ENCODE data around the gene SPTLC1. TPM values are rescaled to one million over a fixed set of nuclear protein-coding genes. Genes with fewer than 3 reads are reported as not detected.

The SPTLC1 gene
- total and polyA plus RNA-seq, 2 donors (not counting 1 experiment from before 2014, with no cell fraction given), result 26.6 to 53.5 TPM

DNA sequence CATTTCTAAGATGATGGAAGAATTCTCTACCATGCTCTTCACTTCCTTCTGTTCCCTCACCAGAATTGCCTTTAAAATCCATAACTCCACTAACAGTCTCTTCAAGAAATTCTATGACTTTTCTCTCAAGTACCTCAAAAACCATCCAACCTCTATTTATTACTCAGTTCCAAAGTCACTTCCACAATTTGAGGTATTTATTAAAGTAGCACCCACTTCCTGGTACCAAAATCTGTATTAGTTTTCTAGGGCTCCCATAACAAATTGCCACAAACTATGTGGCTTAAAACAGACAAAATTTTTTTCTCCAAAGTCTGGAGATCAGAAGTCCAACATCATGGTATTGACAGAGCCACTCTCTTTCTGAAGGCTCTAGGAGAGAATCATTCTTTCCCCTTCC is 4.9 kb upstream of the SPTLC1 start:
- Mint-ChIP-seq H3K4me1 (peaks cover 8% of the 10 kb centered on the region), H3K27me3 (peaks cover 12% of the 10 kb centered on the region), H3K27ac (no peak overlapping the region), H3K4me3 (no peak overlapping the region), H3K9me3 (ENCODE audit: insufficient read depth) (no peaks in the 10 kb centered on the region)
- no peak overlapping the region for H3K4me2 ChIP-seq (replicated peaks; ENCODE audit: low read depth, low read length, poor library complexity, severe bottlenecking)
- no peak for TF ChIP-seq EZH2 (IDR thresholded peaks at IDR 0.05; ENCODE audit: borderline replicate concordance, insufficient read depth, low read depth, low read length, poor library complexity, severe bottlenecking)
- TF ChIP-seq, protein P1, sequence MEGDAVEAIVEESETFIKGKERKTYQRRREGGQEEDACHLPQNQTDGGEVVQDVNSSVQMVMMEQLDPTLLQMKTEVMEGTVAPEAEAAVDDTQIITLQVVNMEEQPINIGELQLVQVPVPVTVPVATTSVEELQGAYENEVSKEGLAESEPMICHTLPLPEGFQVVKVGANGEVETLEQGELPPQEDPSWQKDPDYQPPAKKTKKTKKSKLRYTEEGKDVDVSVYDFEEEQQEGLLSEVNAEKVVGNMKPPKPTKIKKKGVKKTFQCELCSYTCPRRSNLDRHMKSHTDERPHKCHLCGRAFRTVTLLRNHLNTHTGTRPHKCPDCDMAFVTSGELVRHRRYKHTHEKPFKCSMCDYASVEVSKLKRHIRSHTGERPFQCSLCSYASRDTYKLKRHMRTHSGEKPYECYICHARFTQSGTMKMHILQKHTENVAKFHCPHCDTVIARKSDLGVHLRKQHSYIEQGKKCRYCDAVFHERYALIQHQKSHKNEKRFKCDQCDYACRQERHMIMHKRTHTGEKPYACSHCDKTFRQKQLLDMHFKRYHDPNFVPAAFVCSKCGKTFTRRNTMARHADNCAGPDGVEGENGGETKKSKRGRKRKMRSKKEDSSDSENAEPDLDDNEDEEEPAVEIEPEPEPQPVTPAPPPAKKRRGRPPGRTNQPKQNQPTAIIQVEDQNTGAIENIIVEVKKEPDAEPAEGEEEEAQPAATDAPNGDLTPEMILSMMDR (IDR thresholded peaks at IDR 0.05), result no peak
- H3K9me3 ChIP-seq (ENCODE audit: control extremely low read depth in 1 of 3, control insufficient read depth in 2 of 3, insufficient read depth in 1 of 3, low read length in 2 of 3), result no peaks in the 10 kb centered on the region
- H3K27ac ChIP-seq (ENCODE audit: low read length in 2 of 2), result no peak overlapping the region
- ChIA-PET POLR2A (no interaction called here), CTCF (interaction anchor here (0.9 kb wide), 1 partner anchor 18 kb away, joined by 3 read pairs; no protein-coding TSS in a partner anchor)
- H3K36me3 ChIP-seq (replicated peaks in 1 of 2; ENCODE audit: control extremely low read depth in 1 of 2, control insufficient read depth in 1 of 2, extremely low read depth in 1 of 2, insufficient read depth in 2 of 2, low read length in 1 of 2), result no peaks in the 10 kb centered on the region
- peaks cover 7% of the 10 kb centered on the region for H3K79me2 ChIP-seq (ENCODE audit: control insufficient read depth, insufficient read depth, low read length)
- H3K4me1 ChIP-seq (ENCODE audit: control insufficient read depth in 2 of 2, insufficient read depth in 2 of 2, low read length in 2 of 2), result peaks cover 3 to 5% of the 10 kb centered on the region in 2 donors
- ATAC-seq (ENCODE audit: low read depth) (no peak), DNase-seq (no peak)
- intact Hi-C loops (cut with micrococcal nuclease), result no loop called here
- no peak overlapping the region for H2AFZ ChIP-seq (ENCODE audit: insufficient read depth, low read depth, low read length, poor library complexity, severe bottlenecking)
- H3K4me3 ChIP-seq (ENCODE audit: control extremely low read depth in 1 of 5, extremely low read depth in 1 of 5, insufficient read depth in 1 of 5, low read depth in 2 of 5, low read length in 4 of 5), result no peak overlapping the region
- peaks cover 0 to 4% (median 0%) of the 10 kb centered on the region in 4 experiments for H3K27me3 ChIP-seq (replicated peaks in 1 of 4; ENCODE audit: control extremely low read depth in 1 of 4, control insufficient read depth in 3 of 4, insufficient read depth in 4 of 4, low read length in 3 of 4)
- H3K9ac ChIP-seq (ENCODE audit: low read length), result no peak overlapping the region
- no peaks in the 10 kb centered on the region for H4K20me1 ChIP-seq (ENCODE audit: control insufficient read depth, insufficient read depth, low read length, poor library complexity, severe bottlenecking)

DNA sequence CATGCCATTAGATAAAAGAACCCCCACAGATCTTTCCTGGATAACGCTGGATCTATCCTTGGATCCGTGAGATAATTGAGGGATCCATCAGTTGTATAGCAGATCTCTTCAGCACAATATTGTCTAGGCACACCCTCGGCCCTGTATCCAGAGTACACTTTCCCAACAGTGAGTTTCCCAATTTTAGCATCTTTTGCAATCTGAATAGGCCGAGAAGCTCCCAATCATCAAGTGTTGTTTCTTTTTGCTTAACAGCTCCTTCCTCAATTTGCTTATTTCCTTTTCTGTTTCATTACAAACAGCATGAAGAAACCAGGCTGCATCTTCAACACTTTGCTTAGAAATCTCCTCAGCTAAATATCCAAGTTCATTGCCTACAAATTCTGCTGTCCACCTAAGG is 4.4 kb upstream of the SPTLC1 start:
- no peak overlapping the region for H3K9ac ChIP-seq (ENCODE audit: low read length)
- ATAC-seq (ENCODE audit: low read depth), result no peak
- CTCF ChIA-PET, result no interaction called here

More for the DNA sequence above, 4.4 kb upstream of the SPTLC1 start:
- no peaks in the 10 kb centered on the region for H3K9me3 Mint-ChIP-seq (ENCODE audit: insufficient read depth)
- TF ChIP-seq EZH2 (IDR thresholded peaks at IDR 0.05; ENCODE audit: borderline replicate concordance, insufficient read depth, low read depth, low read length, poor library complexity, severe bottlenecking), result no peak
- TF ChIP-seq, protein P1 (IDR thresholded peaks at IDR 0.05), result no peak
- H3K4me1 Mint-ChIP-seq, result peaks cover 10% of the 10 kb centered on the region
- H3K79me2 ChIP-seq (ENCODE audit: control insufficient read depth, insufficient read depth, low read length), result peaks cover 13% of the 10 kb centered on the region
- no peaks in the 10 kb centered on the region for H3K9me3 ChIP-seq (ENCODE audit: control extremely low read depth in 1 of 3, control insufficient read depth in 2 of 3, insufficient read depth in 1 of 3, low read length in 2 of 3)
- H3K4me3 ChIP-seq (ENCODE audit: control extremely low read depth in 1 of 5, extremely low read depth in 1 of 5, insufficient read depth in 1 of 5, low read depth in 2 of 5, low read length in 4 of 5), result peak overlapping the region in 1 of 5 experiments; percentile 9
- H3K27me3 Mint-ChIP-seq, result peaks cover 12% of the 10 kb centered on the region
- intact Hi-C loops (cut with micrococcal nuclease), result loop anchor here (5.0 to 10.0 kb wide), 3 partner anchors 975 to 1445 kb away; partner anchors contain the start of genes CARD19, FAM120A and FAM120AOS
- H3K4me1 ChIP-seq (ENCODE audit: control insufficient read depth in 2 of 2, insufficient read depth in 2 of 2, low read length in 2 of 2), result peaks cover 4 to 5% of the 10 kb centered on the region in 2 donors
- no peaks in the 10 kb centered on the region for H3K36me3 ChIP-seq (replicated peaks in 1 of 2; ENCODE audit: control extremely low read depth in 1 of 2, control insufficient read depth in 1 of 2, extremely low read depth in 1 of 2, insufficient read depth in 2 of 2, low read length in 1 of 2)
- no peak for DNase-seq
- peaks cover 0 to 4% (median 0%) of the 10 kb centered on the region in 4 experiments for H3K27me3 ChIP-seq (replicated peaks in 1 of 4; ENCODE audit: control extremely low read depth in 1 of 4, control insufficient read depth in 3 of 4, insufficient read depth in 4 of 4, low read length in 3 of 4)
- H3K27ac ChIP-seq (ENCODE audit: low read length in 2 of 2), result no peak overlapping the region
- H3K27ac Mint-ChIP-seq, result no peak overlapping the region
- no peak overlapping the region for H3K4me2 ChIP-seq (replicated peaks; ENCODE audit: low read depth, low read length, poor library complexity, severe bottlenecking)
- POLR2A ChIA-PET, result no interaction called here
- H2AFZ ChIP-seq (ENCODE audit: insufficient read depth, low read depth, low read length, poor library complexity, severe bottlenecking), result no peak overlapping the region
- H4K20me1 ChIP-seq (ENCODE audit: control insufficient read depth, insufficient read depth, low read length, poor library complexity, severe bottlenecking), result no peaks in the 10 kb centered on the region
- 83% methylated on average over 4 of the region's 4 CpGs for WGBS (ENCODE audit: insufficient coverage)
- no peak overlapping the region for H3K4me3 Mint-ChIP-seq
